Right lobe of liver (tissue), 6 donors: ENCODE data around the gene CDKN2B-AS1. TPM values are rescaled to one million over a fixed set of nuclear protein-coding genes. Genes with fewer than 3 reads are reported as not detected.

Source experiments
- ATAC-seq, 4 donors: fragments of 200-7000 bp; cut with Tn5 transposase; one replicate each; pipeline ENCODE4 v1.9.1; 2020; ENCODE audit warnings: mild to moderate bottlenecking in 4 of 4, moderate library complexity in 4 of 4
- DNase-seq, 3 donors: peaks; one replicate each; pipeline ENCODE4 v3.0.0-alpha.2; 2020
- H3K27ac ChIP-seq, 3 donors: fragments of 200-600 bp; one replicate each; pipeline ENCODE4 v1.8.0; 2022
- H3K27me3 ChIP-seq, 2 donors: fragments of 200-600 bp; one replicate each; pipeline ENCODE4 v1.8.0; 2022
- H3K36me3 ChIP-seq, 4 donors: fragments of 200-600 bp; sonication (generic) in 1 of 4; one replicate each; pipeline versions ENCODE4 v1.5.1 to v1.8.0; 2017 to 2022; ENCODE audit warnings: control low read depth in 1 of 4
- H3K4me1 ChIP-seq, 4 donors: fragments of 200-600 bp; sonication (generic) in 1 of 4; one replicate each; pipeline versions ENCODE4 v1.5.1 to v1.8.0; 2017 to 2022; ENCODE audit warnings: control low read depth in 1 of 4
- H3K4me3 ChIP-seq, 3 donors: fragments of 200-600 bp; one replicate each; pipeline ENCODE4 v1.8.0; 2022
- H3K9me3 ChIP-seq, 4 donors: fragments of 200-600 bp; sonication (generic) in 1 of 4; one replicate each; pipeline versions ENCODE4 v1.5.1 to v1.8.0; 2017 to 2022; ENCODE audit warnings: control low read depth in 1 of 4
- CTCF ChIP-seq, 4 donors: fragments of 200-600 bp in 3 of 4; fragments of 450-650 bp in 1 of 4; IDR thresholded peaks; one replicate each; pipeline versions ENCODE4 v1.5.1 to v1.8.0; 2016 to 2022; ENCODE audit warnings: antibody characterized with exemption in 4 of 4, mild to moderate bottlenecking in 2 of 4
- POLR2A ChIP-seq: fragments of 450-650 bp; IDR thresholded peaks from one replicate; pipeline ENCODE4 v1.6.1; 2017; ENCODE audit warnings: antibody characterized with exemption, mild to moderate bottlenecking
- WGBS: methylation state at CpG from one replicate; pipeline ENCODE4 v1.1.6; 2018; ENCODE audit warnings: low coverage, low lambda C conversion rate; ENCODE audit not compliant: insufficient coverage; ENCODE audit errors: missing lambda C conversion rate; 5-methylcytosine and 5-hydroxymethylcytosine counted together
- intact Hi-C, 2 donors: fragments of 100-400 bp; cut with DNase I; formaldehyde crosslinking; loops; one replicate each; pipeline versions ENCODE4 v1.11.2 to v1.14.1; 2022
- total RNA-seq, 6 experiments: library from RNA; depleted of rRNA in 2 of 6; stranded (reverse); fragments of >200 nt in 2 of 6; fragmentation: NEBNext Ultra II Directional in 3 of 6; extraction: Animal tissue kit (Norgen Biotek cat#: 25700) in 3 of 6; gene quantifications; one replicate each; pipeline versions ENCODE4 v1.1.0 to v1.2.4, GENCODE V29; 2016 to 2023
- donor health status: DM: no; HTN: yes; CAD: no.
- donor health status: DM: no; HTN: no; CAD: no.
- donor health status: DM: no; HTN: no; CAD: no.
- donor health status: DM: no; HTN: yes; CAD: no.
- donor health status: DM: no; HTN: yes; CAD: no.

Gene CDKN2B-AS1
- total RNA-seq, 6 experiments from 2014 or later, result 0.13 to 0.37 (median 0.21) TPM; not detected in 2

- H3K36me3 ChIP-seq, result no peaks in the 10 kb centered on the region
- no peak overlapping the region for H3K4me3 ChIP-seq
- WGBS, result 9% methylated on average over 2 of the region's 2 CpGs
- no peak overlapping the region for H3K27ac ChIP-seq
- H3K9me3 ChIP-seq, result no peaks in the 10 kb centered on the region
- H3K27me3 ChIP-seq, result no peaks in the 10 kb centered on the region
- ATAC-seq (peak; percentile 53 to 66 (median 65)), DNase-seq (no peak)
- intact Hi-C loops, result no loop called here
- H3K4me1 ChIP-seq, result peaks cover 0 to 6% (median 0%) of the 10 kb centered on the region in 4 donors
- TF ChIP-seq POLR2A (no peak), CTCF (IDR thresholded peaks at IDR 0.05) (peak; percentile 36 to 61 (median 60))
Measured at GRCh38 chr9:22037954-22038690, 43.5 kb downstream of the CDKN2B-AS1 start.

- Histone ChIP-seq H3K4me3 (no peak overlapping the region), H3K9me3 (no peaks in the 10 kb centered on the region), H3K27me3 (no peaks in the 10 kb centered on the region), H3K4me1 (peaks cover 0 to 6% (median 0%) of the 10 kb centered on the region in 4 donors), H3K27ac (no peak overlapping the region), H3K36me3 (no peaks in the 10 kb centered on the region)
- intact Hi-C loops, result no loop called here
- peak in 3 of 4 donors; percentile 38 to 51 (median 44) for ATAC-seq
- 48% methylated on average over 3 of the region's 3 CpGs for WGBS
- no peak for DNase-seq
- no peak for TF ChIP-seq POLR2A
- no peak for TF ChIP-seq CTCF (IDR thresholded peaks at IDR 0.05)
Measured at GRCh38 chr9:22039258-22039657, 44.7 kb downstream of the CDKN2B-AS1 start.

- ATAC-seq (no peak), DNase-seq (no peak)
- intact Hi-C loops, result no loop called here
- H3K9me3 ChIP-seq, result no peaks in the 10 kb centered on the region
- no peaks in the 10 kb centered on the region for H3K27me3 ChIP-seq
- H3K27ac ChIP-seq, result no peak overlapping the region
- H3K36me3 ChIP-seq, result no peaks in the 10 kb centered on the region
- TF ChIP-seq CTCF (IDR thresholded peaks at IDR 0.05) (no peak), POLR2A (no peak)
- peaks cover 0 to 6% (median 0%) of the 10 kb centered on the region in 4 donors for H3K4me1 ChIP-seq
- H3K4me3 ChIP-seq, result no peak overlapping the region
- WGBS, result 69% methylated on average over 1 of the region's 1 CpG
Measured at GRCh38 chr9:22040760-22041159, 46.2 kb downstream of the CDKN2B-AS1 start.

- WGBS, result 82% methylated on average over 1 of the region's 1 CpG
- TF ChIP-seq POLR2A, result no peak
- no peak for TF ChIP-seq CTCF (IDR thresholded peaks at IDR 0.05)
- H3K9me3 ChIP-seq, result no peaks in the 10 kb centered on the region
- DNase-seq (no peak), ATAC-seq (no peak)
- H3K36me3 ChIP-seq, result no peaks in the 10 kb centered on the region
- H3K27ac ChIP-seq, result no peak overlapping the region
- H3K4me3 ChIP-seq, result no peak overlapping the region
- H3K27me3 ChIP-seq, result no peaks in the 10 kb centered on the region
- peaks cover 0 to 6% (median 0%) of the 10 kb centered on the region in 4 donors for H3K4me1 ChIP-seq
- intact Hi-C loops, result no loop called here
Measured at GRCh38 chr9:22041344-22041743, 46.8 kb downstream of the CDKN2B-AS1 start.
